Common myeloid progenitor, CD34-positive (primary cell): ENCODE results near the gene ZBTB2.

Source experiments
- CTCF ChIA-PET: fragments of 350-600 bp; sonication (Branson Sonifier 250); formaldehyde crosslinking; loops from one replicate; lab custom pipeline; 2021; ENCODE audit warnings: antibody characterized with exemption; lab: Charles Lee
- POLR2A ChIA-PET: fragments of 350-600 bp; sonication (Branson Sonifier 250); formaldehyde crosslinking; loops from one replicate; lab custom pipeline; 2021; ENCODE audit warnings: antibody characterized with exemption; lab: Charles Lee
- DNase-seq, 3 donors: peaks; one replicate each; pipeline versions ENCODE4 v3.0.0 to v3.0.0-alpha.2; 2013
- H3K27ac ChIP-seq, 2 experiments: 1 replicate in 1 of 2; 2 replicates in 1 of 2; pipeline ENCODE4 v1.7.0; 2013; ENCODE audit warnings: inconsistent platforms in 2 of 2, low read length in 2 of 2, mild to moderate bottlenecking in 2 of 2, low read depth in 1 of 2, moderate library complexity in 1 of 2; ENCODE audit not compliant: severe bottlenecking in 2 of 2, insufficient read depth in 1 of 2, poor library complexity in 1 of 2
- H3K27me3 ChIP-seq, 5 experiments: replicated peaks in 2 of 5; 1 replicate in 3 of 5; 2 replicates in 2 of 5; pipeline versions ENCODE4 v1.6.1 to v1.7.0; 2013; ENCODE audit warnings: low read length in 4 of 5, mild to moderate bottlenecking in 2 of 5, moderate library complexity in 2 of 5, inconsistent platforms in 1 of 5; ENCODE audit not compliant: insufficient read depth in 5 of 5, control insufficient read depth in 4 of 5
- H3K36me3 ChIP-seq, 4 experiments: 1 replicate in 2 of 4; 2 replicates in 2 of 4; pipeline versions ENCODE4 v1.6.1 to v1.7.0; 2013; ENCODE audit warnings: low read length in 3 of 4, control low read depth in 1 of 4, mild to moderate bottlenecking in 1 of 4; ENCODE audit not compliant: control insufficient read depth in 4 of 4, insufficient read depth in 4 of 4
- H3K4me1 ChIP-seq, 4 experiments: 1 replicate in 3 of 4; 2 replicates in 1 of 4; pipeline versions ENCODE4 v1.6.1 to v1.7.1; 2013; ENCODE audit warnings: low read length in 3 of 4, mild to moderate bottlenecking in 3 of 4, control low read depth in 1 of 4, inconsistent platforms in 1 of 4, moderate library complexity in 1 of 4; ENCODE audit not compliant: control insufficient read depth in 4 of 4, insufficient read depth in 4 of 4; ENCODE audit errors: control extremely low read depth in 1 of 4
- H3K4me3 ChIP-seq, 7 experiments: 1 replicate in 4 of 7; 2 replicates in 3 of 7; pipeline versions ENCODE4 v1.5.1 to v1.7.0; 2013; ENCODE audit warnings: mild to moderate bottlenecking in 7 of 7, low read length in 6 of 7, moderate library complexity in 6 of 7, inconsistent platforms in 2 of 7, low read depth in 2 of 7, control low read depth in 1 of 7; ENCODE audit not compliant: insufficient read depth in 4 of 7, control insufficient read depth in 1 of 7; ENCODE audit errors: extremely low read depth in 1 of 7
- H3K9me3 ChIP-seq, 5 experiments: 1 replicate in 4 of 5; 2 replicates in 1 of 5; pipeline versions ENCODE4 v1.6.1 to v1.7.1; 2013; ENCODE audit warnings: low read length in 4 of 5, mild to moderate bottlenecking in 2 of 5, inconsistent platforms in 1 of 5, low read depth in 1 of 5, moderate library complexity in 1 of 5; ENCODE audit not compliant: control insufficient read depth in 4 of 5, insufficient read depth in 2 of 5; ENCODE audit errors: control extremely low read depth in 1 of 5
- WGBS: methylation state at CpG from one replicate; pipeline ENCODE4 v1.1.5; 2013; ENCODE audit not compliant: insufficient coverage; 5-methylcytosine and 5-hydroxymethylcytosine counted together

ZBTB2 gene

GRCh38 chr6:151434369-151434768 lies 43.0 kb upstream of the ZBTB2 start:
- H3K27ac ChIP-seq, result no peak overlapping the region
- no peaks in the 10 kb centered on the region for H3K4me1 ChIP-seq
- ChIA-PET CTCF (interaction anchor here (0.7 to 1.4 kb wide), 5 partner anchors 8 to 685 kb away, joined by 3 to 4 read pairs (median 3); partner anchors contain the start of gene RMND1), POLR2A (no interaction called here)
- peaks cover 12 to 41% (median 22%) of the 10 kb centered on the region in 4 experiments for H3K36me3 ChIP-seq
- WGBS, result 86% methylated on average over 1 of the region's 2 CpGs
- no peaks in the 10 kb centered on the region for H3K27me3 ChIP-seq
- DNase-seq, result no peak
- no peaks in the 10 kb centered on the region for H3K9me3 ChIP-seq
- H3K4me3 ChIP-seq, result no peak overlapping the region

GRCh38 chr6:151432651-151433050 lies 41.3 kb upstream of the ZBTB2 start:
- Histone ChIP-seq H3K27me3 (no peaks in the 10 kb centered on the region), H3K9me3 (no peaks in the 10 kb centered on the region), H3K27ac (no peak overlapping the region), H3K36me3 (peaks cover 11 to 45% (median 26%) of the 10 kb centered on the region in 4 experiments), H3K4me1 (no peaks in the 10 kb centered on the region), H3K4me3 (no peak overlapping the region)
- POLR2A ChIA-PET, result no interaction called here
- WGBS, result 93% methylated on average over 3 of the region's 4 CpGs
- no peak for DNase-seq
- CTCF ChIA-PET, result interaction anchor here (0.6 to 1.5 kb wide), 5 partner anchors 8 to 27 kb away, joined by 3 to 5 read pairs (median 3); no protein-coding TSS in a partner anchor

GRCh38 chr6:151431337-151431736 lies 40.0 kb upstream of the ZBTB2 start:
- DNase-seq, result no peak
- H3K27ac ChIP-seq, result no peak overlapping the region
- WGBS, result 100% methylated on average over 1 of the region's 3 CpGs
- H3K36me3 ChIP-seq, result peaks cover 14 to 44% (median 28%) of the 10 kb centered on the region in 4 experiments
- POLR2A ChIA-PET, result no interaction called here
- no peaks in the 10 kb centered on the region for H3K9me3 ChIP-seq
- H3K4me3 ChIP-seq, result no peak overlapping the region
- no peaks in the 10 kb centered on the region for H3K27me3 ChIP-seq
- no peaks in the 10 kb centered on the region for H3K4me1 ChIP-seq
- CTCF ChIA-PET, result interaction anchor here (2.2 to 2.8 kb wide), 2 partner anchors 8 to 10 kb away, joined by 10 to 13 read pairs; no protein-coding TSS in a partner anchor

GRCh38 chr6:151430886-151431285 lies 39.5 kb upstream of the ZBTB2 start:
- DNase-seq, result no peak
- ChIA-PET POLR2A (no interaction called here), CTCF (interaction anchor here (2.2 to 2.8 kb wide), 2 partner anchors 8 to 10 kb away, joined by 10 to 13 read pairs; no protein-coding TSS in a partner anchor)
- Histone ChIP-seq H3K9me3 (no peaks in the 10 kb centered on the region), H3K27me3 (no peaks in the 10 kb centered on the region), H3K27ac (no peak overlapping the region), H3K4me3 (no peak overlapping the region), H3K4me1 (no peaks in the 10 kb centered on the region), H3K36me3 (peaks cover 16 to 47% (median 31%) of the 10 kb centered on the region in 4 experiments)
- 100% methylated on average over 2 of the region's 3 CpGs for WGBS

GRCh38 chr6:151428093-151428735 lies 36.9 kb upstream of the ZBTB2 start:
- Histone ChIP-seq H3K4me3 (no peak overlapping the region), H3K4me1 (no peaks in the 10 kb centered on the region), H3K27me3 (no peaks in the 10 kb centered on the region), H3K36me3 (peaks cover 18 to 63% (median 37%) of the 10 kb centered on the region in 4 experiments), H3K9me3 (no peaks in the 10 kb centered on the region), H3K27ac (no peak overlapping the region)
- 80% methylated on average over 1 of the region's 4 CpGs for WGBS
- no peak for DNase-seq
- POLR2A ChIA-PET, result no interaction called here
- CTCF ChIA-PET, result interaction anchor here (1.6 kb wide), 1 partner anchor 78 kb away, joined by 3 read pairs; no protein-coding TSS in a partner anchor

- Histone ChIP-seq H3K4me1 (no peaks in the 10 kb centered on the region), H3K4me3 (no peak overlapping the region), H3K27ac (no peak overlapping the region), H3K27me3 (no peaks in the 10 kb centered on the region), H3K9me3 (no peaks in the 10 kb centered on the region), H3K36me3 (peaks cover 10 to 57% (median 30%) of the 10 kb centered on the region in 4 experiments)
- CTCF ChIA-PET, result interaction anchor here (0.7 to 1.2 kb wide), 3 partner anchors 9 to 12 kb away, joined by 3 read pairs; no protein-coding TSS in a partner anchor
- DNase-seq, result no peak
- 95% methylated on average over 4 of the region's 4 CpGs for WGBS
- POLR2A ChIA-PET, result no interaction called here
Measured at GRCh38 chr6:151425561-151425960, 34.2 kb upstream of the ZBTB2 start.

- 100% methylated on average over 3 of the region's 4 CpGs for WGBS
- ChIA-PET POLR2A (interaction anchor here (0.7 kb wide), 1 partner anchor 165 kb away, joined by 4 read pairs; no protein-coding TSS in a partner anchor), CTCF (interaction anchor here (1.0 kb wide), 1 partner anchor 10 kb away, joined by 3 read pairs; no protein-coding TSS in a partner anchor)
- H3K9me3 ChIP-seq, result no peaks in the 10 kb centered on the region
- peaks cover 13 to 55% (median 28%) of the 10 kb centered on the region in 4 experiments for H3K36me3 ChIP-seq
- no peak overlapping the region for H3K27ac ChIP-seq
- H3K4me3 ChIP-seq, result no peak overlapping the region
- no peak for DNase-seq
- H3K4me1 ChIP-seq, result no peaks in the 10 kb centered on the region
- H3K27me3 ChIP-seq, result no peaks in the 10 kb centered on the region
Measured at GRCh38 chr6:151422981-151423380, 31.6 kb upstream of the ZBTB2 start.
